Thyroid gland (tissue), 4 donors: ENCODE measurements around the gene RGS9.

Experiments
- CTCF ChIP-seq, 6 experiments: fragments of 200-600 bp in 3 of 6; fragments of 450-650 bp in 3 of 6; sonication (generic) in 3 of 6; IDR thresholded peaks; one replicate each; pipeline ENCODE4 v1.5.1; 2016 to 2019; ENCODE audit warnings: antibody characterized with exemption in 6 of 6, mild to moderate bottlenecking in 2 of 6, inconsistent platforms in 1 of 6, moderate library complexity in 1 of 6
- POLR2A ChIP-seq, 2 donors: fragments of 450-650 bp; IDR thresholded peaks; one replicate each; pipeline ENCODE4 v1.6.1; 2017; ENCODE audit warnings: antibody characterized with exemption in 2 of 2, mild to moderate bottlenecking in 2 of 2, moderate library complexity in 1 of 2

GRCh38 chr17:65190467-65191097 is 53.4 kb downstream of the RGS9 start:
- TF ChIP-seq CTCF (IDR thresholded peaks at IDR 0.05) (no peak), POLR2A (IDR thresholded peaks at IDR 0.05) (no peak)
